HepG2 (cell line): ENCODE results near the gene CAND2. TPM values are rescaled to one million over a fixed set of nuclear protein-coding genes. Genes with fewer than 3 reads are reported as not detected.

Experiments
- ATAC-seq: fragments of 200-7000 bp; cut with Tn5 transposase; 3 replicates; pipeline ENCODE4 v1.9.1; 2020; ENCODE audit warnings: mild to moderate bottlenecking, moderate library complexity
- BruUV-seq: library from RNA; stranded (reverse); fragments of 400-500 nt; replicated peaks from 2 replicates; lab custom pipeline; 2021; lab: Mats Ljungman, UMichigan
- CTCF ChIA-PET: fragments of 300-600 bp; formaldehyde crosslinking; extraction: SDS; loops from one replicate; lab custom pipeline; 2021; ENCODE audit warnings: low total read pairs, inconsistent platforms, low intra/inter-chr PET ratio; lab: Yijun Ruan, JAX
- POLR2A ChIA-PET: fragments of 350-600 bp; sonication (Branson Sonifier 250); formaldehyde crosslinking; loops from one replicate; lab custom pipeline; 2020; ENCODE audit warnings: antibody characterized with exemption, inconsistent platforms; lab: Yijun Ruan, JAX
- DNase-seq: peaks from one replicate; pipeline ENCODE4 v3.0.0-alpha.2; 2015; ENCODE audit warnings: low spot score
- FAIRE-seq: peaks from 3 replicates; lab custom pipeline; 2011; peaks lifted over from hg19 to GRCh38; lab: Jason Lieb, UNC
- H2AFZ ChIP-seq: one replicate; pipeline ENCODE4 v1.6.1; 2011; ENCODE audit warnings: low read length, inconsistent platforms
- H3K27ac ChIP-seq: fragments of 300-600 bp; 3 replicates; pipeline ENCODE4 v1.8.0; 2011; ENCODE audit warnings: mixed run types, mild to moderate bottlenecking, mixed read lengths, low read length, inconsistent platforms; ENCODE audit not compliant: insufficient read depth; ENCODE audit errors: extremely low read length
- H3K27me3 ChIP-seq, 2 experiments: fragments of 200-600 bp in 1 of 2; 2 replicates in 1 of 2; 3 replicates in 1 of 2; pipeline versions ENCODE4 v1.6.0 to v1.8.0; 2011; ENCODE audit warnings: low read length in 2 of 2, mild to moderate bottlenecking in 2 of 2, moderate library complexity in 2 of 2, inconsistent platforms in 1 of 2; ENCODE audit not compliant: insufficient read depth in 2 of 2, control insufficient read depth in 1 of 2
- H3K36me3 ChIP-seq, 2 experiments: fragments of 200-600 bp in 1 of 2; replicated peaks in 1 of 2; 2 replicates in 1 of 2; 3 replicates in 1 of 2; pipeline versions ENCODE4 v1.5.1 to v1.8.0; 2011; ENCODE audit warnings: low read length in 2 of 2, inconsistent platforms in 1 of 2; ENCODE audit not compliant: insufficient read depth in 2 of 2, control insufficient read depth in 1 of 2
- H3K4me1 ChIP-seq: 2 replicates; pipeline ENCODE4 v1.5.1; 2012; ENCODE audit warnings: low read length, inconsistent platforms; ENCODE audit not compliant: insufficient read depth
- H3K4me2 ChIP-seq: 2 replicates; pipeline ENCODE4 v1.6.0; 2011; ENCODE audit warnings: low read depth, low read length, inconsistent platforms
- H3K4me3 ChIP-seq, 3 experiments: fragments of 200-600 bp in 1 of 3; sonication (generic), shearing (Covaris generic) in 1 of 3; replicated peaks in 1 of 3; 2 replicates each; pipeline ENCODE4 v1.5.1; 2011 to 2016; ENCODE audit warnings: low read length in 3 of 3, inconsistent platforms in 2 of 3, low read depth in 2 of 3, mild to moderate bottlenecking in 2 of 3, control low read depth in 1 of 3, mixed read lengths in 1 of 3; ENCODE audit not compliant: insufficient read depth in 1 of 3
- H3K79me2 ChIP-seq: one replicate; pipeline ENCODE4 v1.6.1; 2011; ENCODE audit warnings: low read length, inconsistent platforms; ENCODE audit not compliant: insufficient read depth
- H3K9ac ChIP-seq: 2 replicates; pipeline ENCODE4 v1.6.0; 2011; ENCODE audit warnings: mild to moderate bottlenecking, low read depth, low read length, inconsistent platforms; ENCODE audit not compliant: insufficient read depth
- H3K9me3 ChIP-seq: 2 replicates; pipeline ENCODE4 v1.5.1; 2012; ENCODE audit warnings: mild to moderate bottlenecking, low read length
- H4K20me1 ChIP-seq: 2 replicates; pipeline ENCODE4 v1.6.0; 2011; ENCODE audit warnings: inconsistent platforms, mild to moderate bottlenecking, low read length, moderate library complexity; ENCODE audit not compliant: insufficient read depth
- BATF2 ChIP-seq: sonication (generic); formaldehyde crosslinking; IDR thresholded peaks from 2 replicates; pipeline ENCODE4 v1.8.0; 2022; ENCODE audit warnings: mild to moderate bottlenecking, missing genetic modification reagents, moderate library complexity
- HOXA9 ChIP-seq: sonication (generic); formaldehyde crosslinking; IDR thresholded peaks from 2 replicates; pipeline ENCODE4 v1.8.1; 2022; ENCODE audit warnings: missing genetic modification reagents, mild to moderate bottlenecking, moderate library complexity, borderline replicate concordance
- KAT7 ChIP-seq: IDR thresholded peaks from 2 replicates; pipeline ENCODE4 v1.6.1; 2018; ENCODE audit warnings: borderline replicate concordance, missing compliant biosample characterization
- KDM5B ChIP-seq: sonication (generic); formaldehyde crosslinking; IDR thresholded peaks from 2 replicates; pipeline ENCODE4 v1.4.0; 2020; ENCODE audit warnings: missing genetic modification reagents, mild to moderate bottlenecking, borderline replicate concordance
- REPIN1 ChIP-seq: sonication (generic); formaldehyde crosslinking; IDR thresholded peaks from 2 replicates; pipeline ENCODE4 v1.8.0; 2022; ENCODE audit warnings: missing genetic modification reagents, low read depth, mild to moderate bottlenecking, borderline replicate concordance
- ZNF562 ChIP-seq: sonication (generic); formaldehyde crosslinking; IDR thresholded peaks from 2 replicates; pipeline ENCODE4 v1.8.0; 2022; ENCODE audit warnings: missing genetic modification reagents, borderline replicate concordance
- WGBS: methylation state at CpG from one replicate; pipeline ENCODE4 v1.1.6; 2017; ENCODE audit warnings: low lambda C conversion rate; 5-methylcytosine and 5-hydroxymethylcytosine counted together
- in situ Hi-C: cut with HindIII; loops from 2 replicates; pipeline ENCODE4 v1.10.0; 2017; ENCODE audit warnings: low pct_unique_long_range_greater_than_20kb; ENCODE audit not compliant: extremely low pct_ligation_motif_present
- intact Hi-C: fragments of 100-400 bp; cut with micrococcal nuclease; formaldehyde crosslinking; loops from one replicate; pipeline ENCODE4 v1.10.0; 2022; ENCODE audit not compliant: unreplicated experiment
- polyA plus RNA-seq, 8 experiments: library from polyadenylated mRNA; depleted of rRNA in 3 of 8; stranded (reverse) in 7 of 8; unstranded in 1 of 8; fragments of >200 nt; fragmentation: Illumina TruSeq in 4 of 8; extraction: Trizol in 4 of 8; gene quantifications; 2 replicates each; pipeline versions ENCODE4 v1.2.1 to v1.2.3, GENCODE V29; 2011 to 2016; ENCODE audit warnings: low read depth in 4 of 8, missing spikeins in 1 of 8, mixed read lengths in 1 of 8; ENCODE audit not compliant: insufficient read depth in 1 of 8
- total RNA-seq, 5 experiments: library from RNA; depleted of rRNA; stranded (reverse); fragments of >200 nt; fragmentation: Illumina TruSeq; extraction: Trizol; gene quantifications; 2 replicates each; pipeline ENCODE4 v1.2.3, GENCODE V29; 2016; ENCODE audit warnings: low read depth in 1 of 5

CAND2 gene
- total and polyA plus RNA-seq, 2 of the 13 experiments (the other 11 are each of a cell fraction or from before 2014, with no cell fraction given) = 0.01 TPM; not detected in 1

DNA sequence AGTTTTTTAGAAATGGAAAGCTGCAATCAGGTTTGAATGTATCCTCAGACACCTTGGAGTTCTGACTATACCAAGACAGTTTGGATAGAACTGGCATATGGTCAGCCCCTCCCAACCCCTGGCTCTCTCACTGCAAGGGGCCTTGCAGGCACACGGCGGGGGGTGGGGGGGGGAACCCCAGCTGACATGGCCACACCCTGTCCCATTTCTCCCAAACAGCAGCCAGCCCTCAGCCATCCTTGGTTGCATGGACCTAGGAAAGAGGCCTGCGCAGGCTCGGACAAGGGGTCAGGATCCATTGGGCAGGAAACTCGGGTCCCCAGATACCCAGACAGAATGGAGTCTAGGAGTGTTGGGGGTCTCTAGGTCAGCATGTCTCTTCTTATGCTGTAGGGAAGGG is 14.5 kb downstream of the CAND2 start:
- Histone ChIP-seq H3K4me1 (peaks cover 29% of the 10 kb centered on the region), H3K4me2 (peak overlapping the region; percentile 78), H3K27ac (no peak overlapping the region), H3K36me3 (no peaks in the 10 kb centered on the region), H3K79me2 (no peaks in the 10 kb centered on the region), H3K27me3 (peaks cover 6 to 57% of the 10 kb centered on the region in 2 experiments), H3K9me3 (no peaks in the 10 kb centered on the region), H3K4me3 (peak overlapping the region in 1 of 3 experiments; percentile 76; a peak in 1 of 6 replicates), H4K20me1 (no peaks in the 10 kb centered on the region), H2AFZ (no peak overlapping the region), H3K9ac (peak overlapping the region; percentile 49; the same call in 1 of the 2 replicates)
- ChIA-PET POLR2A (interaction anchor here (1.2 kb wide), 2 partner anchors 12 to 22 kb away, joined by 4 to 5 read pairs; no protein-coding TSS in a partner anchor), CTCF (no interaction called here)
- no peak for FAIRE-seq
- 50% methylated on average over 5 of the region's 5 CpGs for WGBS
- intact Hi-C loops (no loop called here), in situ Hi-C loops (no loop called here)
- ATAC-seq = no peak
- no peak for DNase-seq
- BruUV-seq = no TSS peak
- TF ChIP-seq KDM5B = 0 out of 2 replicates have a peak, but pooled peaks have one; percentile 7
- no peak for TF ChIP-seq REPIN1 (CRISPR knock-in tag)
- TF ChIP-seq ZNF562 (CRISPR knock-in tag) = no peak
- no peak for TF ChIP-seq BATF2

DNA sequence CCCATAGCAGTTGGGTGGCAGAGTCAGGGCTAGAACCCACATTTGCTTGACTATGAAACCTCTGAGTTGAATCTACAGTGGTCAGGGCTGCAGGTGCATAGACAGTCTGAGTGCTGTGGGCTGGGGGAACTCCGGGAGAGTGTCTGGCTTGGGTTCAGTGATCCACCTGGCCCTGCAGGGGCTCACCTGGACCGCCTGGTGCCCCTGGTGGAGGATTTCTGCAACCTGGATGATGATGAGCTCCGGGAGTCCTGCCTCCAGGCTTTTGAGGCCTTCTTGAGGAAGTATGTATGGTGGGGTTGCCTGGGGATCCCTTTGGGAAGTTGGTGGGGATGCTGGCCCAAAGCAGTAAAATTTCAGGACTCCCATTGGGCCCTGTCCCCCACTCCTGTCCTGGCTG is 16.3 kb downstream of the CAND2 start:
- no TSS peak for BruUV-seq
- Histone ChIP-seq H3K4me1 (peaks cover 15% of the 10 kb centered on the region), H2AFZ (no peak overlapping the region), H3K27me3 (peaks cover 14 to 59% of the 10 kb centered on the region in 2 experiments), H3K4me3 (no peak overlapping the region), H3K27ac (no peak overlapping the region), H3K9me3 (no peaks in the 10 kb centered on the region), H3K36me3 (no peaks in the 10 kb centered on the region), H3K4me2 (no peak overlapping the region), H3K79me2 (no peaks in the 10 kb centered on the region), H4K20me1 (no peaks in the 10 kb centered on the region), H3K9ac (no peak overlapping the region)
- ATAC-seq (no peak), FAIRE-seq (no peak), DNase-seq (no peak)
- TF ChIP-seq KAT7 (CRISPR knock-in tag) (no peak), HOXA9 (CRISPR knock-in tag) (no peak)
- intact Hi-C loops = no loop called here
- ChIA-PET POLR2A (no interaction called here), CTCF (no interaction called here)
- in situ Hi-C loops = no loop called here
- 20% methylated on average over 1 of the region's 3 CpGs for WGBS
